Kidney glomerular epithelial cell (primary cell): ENCODE results near the gene TAS2R14.

Experiments used
- DNase-seq: peaks from one replicate; lab custom pipeline; 2025; lab: John Stamatoyannopoulos, UW

TAS2R14 gene

GRCh38 chr12:10904686-10905085 is 34.4 kb downstream of the TAS2R14 start:
- DNase-seq: no peak

- no peak for DNase-seq
Observed at GRCh38 chr12:10901427-10901826, 37.6 kb downstream of the TAS2R14 start.

GRCh38 chr12:10900972-10901371 is 38.1 kb downstream of the TAS2R14 start:
- no peak for DNase-seq

- DNase-seq: no peak
Observed at GRCh38 chr12:10900530-10900929, 38.5 kb downstream of the TAS2R14 start.

GRCh38 chr12:10896854-10897253 is 42.2 kb downstream of the TAS2R14 start:
- no peak for DNase-seq

GRCh38 chr12:10891937-10892336 is 47.1 kb downstream of the TAS2R14 start:
- DNase-seq: no peak

- no peak for DNase-seq
Observed at GRCh38 chr12:10889226-10889625, 49.8 kb downstream of the TAS2R14 start.
